Hepatocyte (in vitro differentiated cells): ENCODE results near the gene DBT. TPM values are rescaled to one million over a fixed set of nuclear protein-coding genes. Genes with fewer than 3 reads are reported as not detected.

Experiments
- DNase-seq: peaks from one replicate; pipeline ENCODE4 v3.0.0-alpha.2; 2016; ENCODE audit warnings: low spot score
- H2AFZ ChIP-seq: fragments of 200-600 bp; sonication (generic); 2 replicates; pipeline ENCODE4 v1.6.0; 2016; ENCODE audit warnings: antibody characterized with exemption, mild to moderate bottlenecking
- H3K27ac ChIP-seq: fragments of 200-600 bp; sonication (generic); 2 replicates; pipeline ENCODE4 v1.5.1; 2016; ENCODE audit warnings: mild to moderate bottlenecking
- H3K27me3 ChIP-seq: fragments of 200-600 bp; sonication (generic); 2 replicates; pipeline ENCODE4 v1.6.1; 2016
- H3K36me3 ChIP-seq: fragments of 200-600 bp; sonication (generic); replicated peaks from 2 replicates; pipeline ENCODE4 v1.5.1; 2016; ENCODE audit warnings: low read depth; ENCODE audit not compliant: insufficient read depth
- H3K4me1 ChIP-seq: fragments of 200-600 bp; sonication (generic); 2 replicates; pipeline ENCODE4 v1.5.1; 2016; ENCODE audit warnings: mild to moderate bottlenecking, moderate library complexity; ENCODE audit not compliant: insufficient read depth
- H3K4me2 ChIP-seq: fragments of 200-600 bp; sonication (generic); 2 replicates; pipeline ENCODE4 v1.6.0; 2016
- H3K4me3 ChIP-seq: fragments of 200-600 bp; sonication (generic); 2 replicates; pipeline ENCODE4 v1.5.1; 2016; ENCODE audit warnings: mild to moderate bottlenecking
- H3K79me2 ChIP-seq: fragments of 200-600 bp; sonication (generic); 2 replicates; pipeline ENCODE4 v1.6.0; 2017; ENCODE audit warnings: mild to moderate bottlenecking
- H3K9me2 ChIP-seq: fragments of 200-600 bp; sonication (generic); replicated peaks from 2 replicates; pipeline ENCODE4 v1.6.0; 2017; ENCODE audit warnings: mild to moderate bottlenecking; ENCODE audit not compliant: insufficient read depth
- H3K9me3 ChIP-seq: fragments of 200-600 bp; sonication (generic); 2 replicates; pipeline ENCODE4 v1.5.1; 2016; ENCODE audit warnings: low read depth, mild to moderate bottlenecking
- H4K20me1 ChIP-seq: fragments of 200-600 bp; sonication (generic); 2 replicates; pipeline ENCODE4 v1.6.0; 2016; ENCODE audit warnings: mild to moderate bottlenecking; ENCODE audit not compliant: insufficient read depth, poor library complexity, severe bottlenecking
- CTCF ChIP-seq: fragments of 200-600 bp; sonication (generic); IDR thresholded peaks from 2 replicates; pipeline ENCODE4 v1.5.1; 2016; ENCODE audit warnings: antibody characterized with exemption, mild to moderate bottlenecking; ENCODE audit not compliant: poor library complexity
- EZH2 ChIP-seq: fragments of 200-600 bp; sonication (generic); IDR thresholded peaks from 2 replicates; pipeline ENCODE4 v1.6.1; 2016; ENCODE audit warnings: antibody characterized with exemption, mild to moderate bottlenecking, borderline replicate concordance
- EZH2phosphoT487 ChIP-seq: fragments of 200-600 bp; sonication (generic); IDR thresholded peaks from one replicate; pipeline ENCODE4 v1.6.1; 2018; ENCODE audit warnings: antibody characterized with exemption, mild to moderate bottlenecking, low read depth, moderate library complexity; ENCODE audit not compliant: unreplicated experiment, severe bottlenecking
- WGBS: methylation state at CpG from one replicate; pipeline ENCODE4 v1.1.6; 2016; ENCODE audit warnings: low lambda C conversion rate; ENCODE audit errors: missing lambda C conversion rate; 5-methylcytosine and 5-hydroxymethylcytosine counted together
- polyA plus RNA-seq: library from polyadenylated mRNA; unstranded; fragments of >200 nt; fragmentation: Nextera tagmentation; extraction: Ambion mirVana; gene quantifications from 2 replicates; pipeline ENCODE4 v1.2.1, GENCODE V29; 2016
- total RNA-seq: library from RNA; depleted of rRNA; stranded (reverse); fragments of >200 nt; gene quantifications from 2 replicates; pipeline ENCODE4 v1.2.3, GENCODE V29; 2014

The DBT gene
- total and polyA plus RNA-seq, 2 experiments from 2014 or later, result 9.2 to 11.8 TPM

GRCh38 chr1:100279954-100280682 lies 30.5 kb upstream of the DBT start:
- Histone ChIP-seq H3K4me3 (no peak overlapping the region), H3K9me2 (no peaks in the 10 kb centered on the region), H3K27ac (no peak overlapping the region), H3K4me2 (no peak overlapping the region), H3K4me1 (no peaks in the 10 kb centered on the region), H3K36me3 (peaks cover under 1% of the 10 kb centered on the region), H3K9me3 (no peaks in the 10 kb centered on the region), H3K79me2 (no peaks in the 10 kb centered on the region), H2AFZ (no peak overlapping the region), H3K27me3 (no peaks in the 10 kb centered on the region), H4K20me1 (peaks cover 2% of the 10 kb centered on the region)
- TF ChIP-seq CTCF, result no peak
- TF ChIP-seq EZH2phosphoT487, result no peak
- no peak for TF ChIP-seq EZH2
- DNase-seq, result no peak
- WGBS, result 93% methylated on average over 2 of the region's 2 CpGs

DNA sequence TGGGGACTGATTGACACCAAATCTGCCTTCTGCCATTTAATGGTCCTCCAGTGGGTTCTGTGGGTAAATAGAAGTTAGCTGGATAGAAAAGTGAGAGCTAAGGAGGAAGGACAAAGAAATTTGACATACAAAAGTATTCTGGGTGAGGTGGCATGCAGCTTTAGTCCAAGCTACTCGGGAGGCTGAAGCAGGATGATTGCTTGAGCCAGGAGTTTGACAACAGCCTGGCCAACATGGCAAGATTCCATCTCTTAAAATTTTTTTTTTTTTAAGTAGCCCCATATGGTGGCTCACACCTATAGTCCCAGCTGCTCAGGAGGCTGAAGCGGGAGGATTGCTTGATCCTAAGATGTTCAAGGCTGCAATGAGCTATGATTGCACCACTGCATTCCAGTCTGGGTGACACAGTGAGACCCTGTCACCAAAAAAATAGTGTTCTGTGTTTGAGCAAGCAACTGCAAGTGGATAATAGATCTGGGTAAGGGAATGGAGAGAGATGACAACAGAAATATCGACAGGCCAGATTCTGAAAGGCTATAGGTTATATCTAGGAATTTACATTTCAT lies 29.8 kb upstream of the DBT start:
- peaks cover 4% of the 10 kb centered on the region for H3K79me2 ChIP-seq
- 96% methylated on average over 3 of the region's 3 CpGs for WGBS
- no peak overlapping the region for H3K4me3 ChIP-seq
- no peaks in the 10 kb centered on the region for H3K36me3 ChIP-seq
- H3K4me1 ChIP-seq, result no peaks in the 10 kb centered on the region
- no peak overlapping the region for H3K27ac ChIP-seq
- H4K20me1 ChIP-seq, result peaks cover 2% of the 10 kb centered on the region
- H3K9me2 ChIP-seq, result no peaks in the 10 kb centered on the region
- H3K4me2 ChIP-seq, result no peak overlapping the region
- no peaks in the 10 kb centered on the region for H3K9me3 ChIP-seq
- DNase-seq, result no peak
- H2AFZ ChIP-seq, result no peak overlapping the region
- TF ChIP-seq CTCF (no peak), EZH2 (no peak), EZH2phosphoT487 (no peak)
- H3K27me3 ChIP-seq, result no peaks in the 10 kb centered on the region

DNA sequence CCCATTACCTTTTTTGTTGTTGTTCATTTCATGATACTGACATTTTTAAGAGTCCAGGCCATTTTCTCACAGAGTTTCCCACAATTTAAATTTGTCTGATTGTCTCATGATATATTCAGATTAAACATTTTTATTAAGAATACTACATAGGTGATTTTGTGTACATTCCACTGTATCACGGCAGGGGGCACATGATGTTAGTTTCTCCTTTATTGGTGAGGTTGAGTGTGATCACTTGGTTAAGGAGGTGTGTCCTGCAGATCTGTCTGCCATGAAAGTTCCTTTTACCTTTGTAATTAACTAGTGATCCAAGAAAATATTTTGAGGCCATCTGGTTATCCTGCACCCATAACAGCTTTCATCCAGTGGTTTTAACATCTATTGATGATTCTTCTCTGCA lies 28.2 kb upstream of the DBT start:
- H3K27me3 ChIP-seq, result no peaks in the 10 kb centered on the region
- no peak for TF ChIP-seq EZH2
- no peak overlapping the region for H2AFZ ChIP-seq
- DNase-seq, result no peak
- H3K27ac ChIP-seq, result no peak overlapping the region
- H3K4me2 ChIP-seq, result no peak overlapping the region
- H3K36me3 ChIP-seq, result no peaks in the 10 kb centered on the region
- no peaks in the 10 kb centered on the region for H3K9me2 ChIP-seq
- no peak overlapping the region for H3K4me3 ChIP-seq
- H3K79me2 ChIP-seq, result peaks cover 4% of the 10 kb centered on the region
- H3K9me3 ChIP-seq, result no peaks in the 10 kb centered on the region
- no peaks in the 10 kb centered on the region for H3K4me1 ChIP-seq
- H4K20me1 ChIP-seq, result peaks cover 2% of the 10 kb centered on the region
- 93% methylated on average over 1 of the region's 1 CpG for WGBS

GRCh38 chr1:100268202-100268601 lies 18.6 kb upstream of the DBT start:
- Histone ChIP-seq H3K27ac (no peak overlapping the region), H2AFZ (no peak overlapping the region), H3K9me3 (no peaks in the 10 kb centered on the region), H3K4me3 (no peak overlapping the region), H3K9me2 (no peaks in the 10 kb centered on the region), H3K79me2 (peaks cover 51% of the 10 kb centered on the region), H4K20me1 (no peaks in the 10 kb centered on the region), H3K4me2 (peak overlapping the region; percentile 81), H3K4me1 (peaks cover 11% of the 10 kb centered on the region), H3K36me3 (no peaks in the 10 kb centered on the region), H3K27me3 (no peaks in the 10 kb centered on the region)
- TF ChIP-seq EZH2phosphoT487 (no peak), CTCF (no peak), EZH2 (no peak)
- 95% methylated on average over 4 of the region's 4 CpGs for WGBS
- no peak for DNase-seq
